RWPE1 (cell line): ENCODE data around the gene PLVAP.

Experiments
- CTCF ChIA-PET: fragments of 350-600 bp; sonication (Branson Sonifier 250); formaldehyde crosslinking; extraction: SDS; loops from one replicate; lab custom pipeline; 2021; lab: Yijun Ruan, JAX
- POLR2A ChIA-PET: fragments of 400-600 bp; formaldehyde crosslinking; extraction: SDS; loops from one replicate; lab custom pipeline; 2020; ENCODE audit warnings: antibody characterized with exemption; ENCODE audit not compliant: low non-redundant PET; lab: Yijun Ruan, JAX
- DNase-seq: peaks from one replicate; pipeline ENCODE4 v3.0.0; 2012; ENCODE audit warnings: low spot score
- H3K27ac ChIP-seq: fragments of 450-650 bp; 2 replicates; pipeline ENCODE4 v1.5.1; 2017
- CTCF ChIP-seq: fragments of 450-650 bp; conservative IDR thresholded peaks from 2 replicates; pipeline ENCODE4 v1.5.1; 2017; ENCODE audit warnings: low read depth, mild to moderate bottlenecking

Gene PLVAP

GRCh38 chr19:17393002-17393401 is 15.9 kb upstream of the PLVAP start:
- no peak overlapping the region for H3K27ac ChIP-seq
- ChIA-PET POLR2A (interaction anchor here (0.6 kb wide), 1 partner anchor 37 kb away, joined by 4 read pairs; no protein-coding TSS in a partner anchor), CTCF (interaction anchor here (2.1 kb wide), 1 partner anchor 100 kb away, joined by 8 read pairs; no protein-coding TSS in a partner anchor)
- no peak for TF ChIP-seq CTCF
- DNase-seq, result no peak

- H3K27ac ChIP-seq, result no peak overlapping the region; the same call in 1 of the 2 replicates
- TF ChIP-seq CTCF, result peak; percentile 65
- ChIA-PET CTCF (interaction anchor here (0.6 to 1.2 kb wide), 3 partner anchors 34 to 70 kb away, joined by 3 read pairs; no protein-coding TSS in a partner anchor), POLR2A (interaction anchor here (0.7 kb wide), 1 partner anchor 18 kb away, joined by 5 read pairs; no protein-coding TSS in a partner anchor)
- DNase-seq, result no peak
Measured at GRCh38 chr19:17391371-17392151, 14.4 kb upstream of the PLVAP start.

GRCh38 chr19:17390665-17391370 is 13.7 kb upstream of the PLVAP start:
- POLR2A ChIA-PET, result interaction anchor here (0.6 kb wide), 1 partner anchor 36 kb away, joined by 4 read pairs; no protein-coding TSS in a partner anchor
- CTCF ChIA-PET, result interaction anchor here (0.7 to 1.3 kb wide), 4 partner anchors 33 to 84 kb away, joined by 3 to 4 read pairs (median 3); no protein-coding TSS in a partner anchor
- TF ChIP-seq CTCF, result peak; percentile 96
- peak overlapping the region; percentile 30 for H3K27ac ChIP-seq
- peak; percentile 97 for DNase-seq

- ChIA-PET POLR2A (interaction anchor here (0.6 kb wide), 1 partner anchor 37 kb away, joined by 4 read pairs; no protein-coding TSS in a partner anchor), CTCF (interaction anchor here (0.6 to 2.0 kb wide), 7 partner anchors 32 to 217 kb away, joined by 3 to 7 read pairs (median 3); no protein-coding TSS in a partner anchor)
- TF ChIP-seq CTCF, result no peak
- no peak for DNase-seq
- H3K27ac ChIP-seq, result peak overlapping the region; percentile 30; the same call in 1 of the 2 replicates
Measured at GRCh38 chr19:17389957-17390664, 13.0 kb upstream of the PLVAP start.

- no peak overlapping the region for H3K27ac ChIP-seq
- no peak for DNase-seq
- no peak for TF ChIP-seq CTCF
- POLR2A ChIA-PET, result no interaction called here
- CTCF ChIA-PET, result interaction anchor here (0.7 to 2.0 kb wide), 2 partner anchors 97 to 184 kb away, joined by 3 to 7 read pairs; no protein-coding TSS in a partner anchor
Measured at GRCh38 chr19:17389288-17389687, 12.1 kb upstream of the PLVAP start.
